Endothelial cell of umbilical vein (primary cell): ENCODE results near the gene MIER2. TPM values are rescaled to one million over a fixed set of nuclear protein-coding genes. Genes with fewer than 3 reads are reported as not detected.

Experiments used
- BruUV-seq: library from RNA; stranded (reverse); fragments of 400-500 nt; replicated peaks from 2 replicates; lab custom pipeline; 2021; lab: Mats Ljungman, UMichigan
- CTCF ChIA-PET: fragments of 300-600, 350-600 bp; sonication (Branson Sonifier 250); formaldehyde crosslinking; loops from one replicate; lab custom pipeline; 2021; ENCODE audit warnings: antibody characterized with exemption, inconsistent platforms; lab: Charles Lee
- POLR2A ChIA-PET: fragments of 300-600, 350-600 bp; sonication (Branson Sonifier 250); formaldehyde crosslinking; loops from one replicate; lab custom pipeline; 2021; ENCODE audit warnings: antibody characterized with exemption, inconsistent platforms; lab: Charles Lee
- DNase-seq: peaks from one replicate; pipeline ENCODE4 v3.0.0-alpha.2; 2011; ENCODE audit warnings: low read depth, low spot score
- FAIRE-seq: peaks from 2 replicates; lab custom pipeline; 2011; peaks lifted over from hg19 to GRCh38; lab: Jason Lieb, UNC
- H2AFZ ChIP-seq: 2 replicates; pipeline ENCODE4 v1.6.0; 2012; ENCODE audit warnings: low read depth, low read length, control low read depth, inconsistent platforms
- H3K27ac ChIP-seq: 2 replicates; pipeline ENCODE4 v1.5.1; 2011; ENCODE audit warnings: low read depth, mild to moderate bottlenecking, control low read depth, low read length, moderate library complexity; ENCODE audit not compliant: insufficient read depth
- H3K27me3 ChIP-seq, 2 experiments: 2 replicates each; pipeline versions ENCODE4 v1.6.0 to v1.6.1; 2011; ENCODE audit warnings: low read length in 2 of 2, mixed read lengths in 1 of 2; ENCODE audit not compliant: control insufficient read depth in 2 of 2, insufficient read depth in 2 of 2
- H3K36me3 ChIP-seq, 2 experiments: 2 replicates in 1 of 2; 3 replicates in 1 of 2; pipeline ENCODE4 v1.5.1; 2011; ENCODE audit warnings: low read length in 2 of 2, mild to moderate bottlenecking in 1 of 2, moderate library complexity in 1 of 2; ENCODE audit not compliant: control insufficient read depth in 2 of 2, insufficient read depth in 2 of 2; ENCODE audit errors: extremely low read depth in 1 of 2
- H3K4me1 ChIP-seq: 3 replicates; pipeline ENCODE4 v1.5.1; 2011; ENCODE audit warnings: mild to moderate bottlenecking, low read length; ENCODE audit not compliant: control insufficient read depth, insufficient read depth; ENCODE audit errors: extremely low read depth
- H3K4me2 ChIP-seq: 2 replicates; pipeline ENCODE4 v1.6.1; 2011; ENCODE audit warnings: low read length, control low read depth, mixed read lengths; ENCODE audit not compliant: insufficient read depth
- H3K4me3 ChIP-seq, 3 experiments: fragments of 200-600 bp in 1 of 3; sonication (generic), shearing (Covaris generic) in 1 of 3; replicated peaks in 1 of 3; 2 replicates each; pipeline ENCODE4 v1.5.1; 2011 to 2016; ENCODE audit warnings: control low read depth in 3 of 3, low read length in 3 of 3, mild to moderate bottlenecking in 2 of 3, inconsistent platforms in 1 of 3, low read depth in 1 of 3, moderate library complexity in 1 of 3; ENCODE audit not compliant: insufficient read depth in 1 of 3
- H3K79me2 ChIP-seq: 2 replicates; pipeline ENCODE4 v1.6.0; 2012; ENCODE audit warnings: low read length, inconsistent platforms; ENCODE audit not compliant: control insufficient read depth, insufficient read depth
- H3K9ac ChIP-seq: replicated peaks from 2 replicates; pipeline ENCODE3; 2011; ENCODE audit warnings: low read length, control low read depth; ENCODE audit not compliant: insufficient read depth; ENCODE audit errors: extremely low read depth
- H3K9me1 ChIP-seq: replicated peaks from 3 replicates; pipeline ENCODE4 v1.6.0; 2011; ENCODE audit warnings: mild to moderate bottlenecking, low read length; ENCODE audit not compliant: control insufficient read depth, insufficient read depth; ENCODE audit errors: extremely low read depth
- H3K9me3 ChIP-seq: replicated peaks from 2 replicates; pipeline ENCODE4 v1.5.1; 2012; ENCODE audit warnings: low read length, inconsistent platforms; ENCODE audit not compliant: control insufficient read depth, insufficient read depth
- H4K20me1 ChIP-seq: replicated peaks from 2 replicates; pipeline ENCODE3; 2011; ENCODE audit warnings: mild to moderate bottlenecking, low read length; ENCODE audit not compliant: control insufficient read depth, insufficient read depth; ENCODE audit errors: extremely low read depth
- CTCF ChIP-seq, 2 donors: IDR thresholded peaks; 1 replicate in 1 of 2; 2 replicates in 1 of 2; pipeline ENCODE4 v1.5.1; 2011; ENCODE audit warnings: low read length in 2 of 2, mild to moderate bottlenecking in 2 of 2, moderate library complexity in 2 of 2, control low read depth in 1 of 2, inconsistent platforms in 1 of 2, low read depth in 1 of 2; ENCODE audit not compliant: insufficient read depth in 1 of 2; ENCODE audit errors: extremely low read depth in 1 of 2
- EZH2 ChIP-seq: IDR thresholded peaks from 2 replicates; pipeline ENCODE4 v1.6.1; 2012; ENCODE audit warnings: borderline replicate concordance, low read depth, mild to moderate bottlenecking, moderate library complexity, low read length, inconsistent platforms; ENCODE audit not compliant: severe bottlenecking
- FOS ChIP-seq: IDR thresholded peaks from 2 replicates; pipeline ENCODE4 v1.6.1; 2011; ENCODE audit warnings: mild to moderate bottlenecking, low read length, moderate library complexity, borderline replicate concordance; ENCODE audit not compliant: insufficient read depth
- GATA2 ChIP-seq: IDR thresholded peaks from 2 replicates; pipeline ENCODE4 v1.7.0; 2011; ENCODE audit warnings: low read depth, mild to moderate bottlenecking, moderate library complexity, mixed read lengths, low read length; ENCODE audit not compliant: insufficient read length, insufficient read depth
- JUN ChIP-seq: IDR thresholded peaks from 2 replicates; pipeline ENCODE4 v1.6.1; 2011; ENCODE audit warnings: borderline replicate concordance, low read depth; ENCODE audit not compliant: insufficient read length, insufficient read depth
- MYC ChIP-seq: IDR thresholded peaks from one replicate; pipeline ENCODE4 v1.6.1; 2011; ENCODE audit warnings: mild to moderate bottlenecking, low read depth, low read length
- POLR2A ChIP-seq: IDR thresholded peaks from 2 replicates; pipeline ENCODE4 v1.6.1; 2012; ENCODE audit warnings: low read depth, mild to moderate bottlenecking, control low read depth, low read length
- POLR2AphosphoS5 ChIP-seq: IDR thresholded peaks from 2 replicates; pipeline ENCODE4 v1.6.1; 2012; ENCODE audit warnings: low read depth, mild to moderate bottlenecking, control low read depth, low read length, moderate library complexity; ENCODE audit not compliant: insufficient read depth
- dilution Hi-C: fragments of 300-500 bp; cut with MboI; formaldehyde crosslinking; loops from one replicate; pipeline ENCODE4 v1.15.0; 2019; ENCODE audit warnings: low sequenced_read_pairs; ENCODE audit not compliant: extremely low pct_ligation_motif_present
- intact Hi-C: fragments of 100-400 bp; cut with micrococcal nuclease; formaldehyde crosslinking; loops from one replicate; pipeline ENCODE4 v1.10.0; 2022
- polyA plus RNA-seq, 4 experiments: library from polyadenylated mRNA; depleted of rRNA in 3 of 4; stranded (reverse) in 3 of 4; unstranded in 1 of 4; fragments of >200 nt; gene quantifications; 2 replicates each; pipeline versions ENCODE4 v1.2.1 to v1.2.3, GENCODE V29; 2011 to 2012; ENCODE audit warnings: missing spikeins in 1 of 4
- total RNA-seq: library from RNA; stranded (reverse); gene quantifications from 2 replicates; pipeline ENCODE4 v1.2.3, GENCODE V29; 2021
- TF ChIP-seq, protein P1 (sequence below): IDR thresholded peaks from 2 replicates; pipeline ENCODE4 v1.6.1; 2011; ENCODE audit not compliant: insufficient read depth, insufficient read length

The MIER2 gene
- total and polyA plus RNA-seq, 2 donors (not counting 3 experiments of a cell fraction or from before 2014, with no cell fraction given) = 20.3 to 44.9 TPM

GRCh38 chr19:275958-276646 lies 68.5 kb downstream of the MIER2 start:
- no peak overlapping the region for H3K4me3 ChIP-seq
- H3K4me2 ChIP-seq = no peak overlapping the region
- no peaks in the 10 kb centered on the region for H3K79me2 ChIP-seq
- FAIRE-seq = no peak
- no peaks in the 10 kb centered on the region for H3K36me3 ChIP-seq
- dilution Hi-C loops (no loop called here), intact Hi-C loops (no loop called here)
- no peaks in the 10 kb centered on the region for H4K20me1 ChIP-seq
- TF ChIP-seq JUN (no peak), CTCF (IDR thresholded peaks at IDR 0.05; ENCODE audit: extremely low read depth in 1 of 2, insufficient read depth in 1 of 2, low read depth in 1 of 2, low read length in 2 of 2) (no peak), GATA2 (no peak), FOS (no peak), EZH2 (no peak), POLR2AphosphoS5 (no peak), POLR2A (no peak), MYC (no peak)
- TF ChIP-seq, protein P1, sequence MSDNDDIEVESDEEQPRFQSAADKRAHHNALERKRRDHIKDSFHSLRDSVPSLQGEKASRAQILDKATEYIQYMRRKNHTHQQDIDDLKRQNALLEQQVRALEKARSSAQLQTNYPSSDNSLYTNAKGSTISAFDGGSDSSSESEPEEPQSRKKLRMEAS = no peak
- ChIA-PET POLR2A (no interaction called here), CTCF (no interaction called here)
- BruUV-seq = no TSS peak
- H3K27me3 ChIP-seq = no peaks in the 10 kb centered on the region
- no peak overlapping the region for H3K27ac ChIP-seq
- no peak overlapping the region for H2AFZ ChIP-seq
- no peak overlapping the region for H3K9ac ChIP-seq
- no peaks in the 10 kb centered on the region for H3K9me3 ChIP-seq
- DNase-seq = no peak
- no peaks in the 10 kb centered on the region for H3K9me1 ChIP-seq
- H3K4me1 ChIP-seq = no peaks in the 10 kb centered on the region
